CD4-positive, alpha-beta T cell treated with Interleukin-6 at 100 ng/mL for 8 hours (primary cell): Measurements from ENCODE around the gene SHC4.
"Not testable (repeated sequence)": the region's sequence is repeated elsewhere in the genome, so short reads cannot be mapped to it uniquely, and the experiment has no call there.

Experiments
- DNase-seq: peaks from one replicate; pipeline ENCODE4 v3.0.0-alpha.2; 2020; ENCODE audit warnings: mixed read lengths, low spot score

Gene SHC4

DNA sequence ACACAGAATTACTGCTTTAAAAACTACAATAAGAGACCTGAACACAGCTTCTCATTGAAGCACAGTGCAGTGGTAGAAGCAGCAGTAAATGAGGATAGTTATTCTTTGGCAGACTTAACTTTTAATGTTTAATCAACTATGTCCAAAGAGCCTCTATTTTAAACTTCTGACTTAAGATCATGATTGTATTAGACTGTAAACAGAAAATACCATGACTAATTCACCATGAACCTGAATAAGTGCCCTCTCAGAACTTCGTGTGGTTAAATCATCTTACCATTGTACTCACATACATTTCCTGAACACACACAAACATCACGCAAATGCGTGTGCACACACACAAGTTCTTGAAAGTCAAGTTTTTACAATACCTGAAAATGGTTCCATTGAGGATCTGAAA, 166.8 kb downstream of the SHC4 start:
- DNase-seq: peak; percentile 2

DNA sequence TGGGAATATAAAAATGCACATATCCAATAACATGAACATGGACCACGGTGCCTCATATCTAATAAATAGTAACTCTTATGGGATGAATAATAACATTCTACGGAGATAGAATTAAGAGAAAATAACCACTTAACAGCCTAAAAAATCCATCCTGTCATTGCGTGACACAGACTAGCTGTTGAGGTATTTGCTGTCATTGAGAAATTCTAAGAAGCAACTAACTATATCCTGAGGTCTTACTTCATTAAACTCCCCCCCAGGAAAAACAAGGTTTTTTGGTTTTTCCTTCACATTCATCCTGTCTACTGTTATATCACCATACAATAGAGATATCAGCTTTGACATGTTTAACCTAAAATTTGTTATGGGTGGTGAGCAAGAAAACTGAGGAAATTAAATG, 167.2 kb downstream of the SHC4 start:
- DNase-seq: no peak

DNA sequence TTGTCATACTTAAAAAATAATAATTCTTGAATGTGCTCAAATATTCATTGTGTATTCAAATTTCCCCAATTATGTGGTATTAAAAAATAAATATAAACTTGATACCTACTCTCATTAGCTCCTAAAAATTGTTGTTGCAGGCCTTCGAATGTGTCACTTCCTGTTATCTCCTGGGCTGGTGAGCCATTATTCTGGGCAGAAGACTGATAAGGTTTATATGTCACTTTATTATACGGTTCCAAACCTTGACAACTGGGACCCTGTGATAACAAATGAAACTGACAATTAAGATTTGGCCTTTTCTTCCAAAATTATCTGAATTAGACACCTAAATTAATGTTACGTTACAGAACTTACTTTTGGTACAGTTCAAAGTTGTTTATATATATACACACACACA, 167.8 kb downstream of the SHC4 start:
- DNase-seq: no peak

DNA sequence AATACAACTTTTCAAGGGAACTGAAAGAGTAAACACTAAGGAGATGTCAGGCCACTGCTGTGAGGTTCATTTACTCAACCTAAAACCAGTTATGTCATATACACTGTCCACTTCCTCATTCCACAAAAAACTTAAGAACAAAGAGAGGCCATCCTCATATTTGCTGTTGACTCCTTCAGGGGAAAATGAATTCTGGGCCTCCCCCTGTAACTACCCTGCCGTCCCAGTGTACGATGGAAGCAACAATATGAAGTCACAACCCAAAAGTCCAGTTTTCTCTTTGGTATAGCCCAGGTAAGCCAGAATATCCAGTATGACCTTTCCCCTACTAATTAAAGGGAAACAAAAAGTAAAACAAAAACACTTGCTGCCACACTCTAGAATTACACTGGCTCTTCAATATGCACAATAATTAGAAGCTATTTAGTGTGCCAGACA, 169.0 kb downstream of the SHC4 start:
- DNase-seq: no peak

DNA sequence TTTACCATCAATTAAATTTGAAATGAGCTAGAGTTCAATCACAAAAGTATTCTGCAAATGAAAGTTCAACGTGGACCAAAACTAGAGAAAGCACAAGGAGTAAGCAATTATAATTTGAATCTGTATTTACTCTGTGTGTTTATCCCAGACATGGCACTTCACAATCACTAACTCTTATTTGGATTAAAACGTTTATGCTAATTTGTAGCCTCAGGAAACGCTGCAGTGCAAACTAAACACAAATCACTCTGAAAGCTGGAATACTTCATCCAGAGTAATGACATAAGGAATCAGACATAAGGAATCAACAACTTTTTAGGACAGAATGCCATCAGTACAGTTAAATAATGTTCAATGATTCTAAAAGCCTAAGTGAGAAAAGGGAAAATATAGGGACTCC, 171.3 kb downstream of the SHC4 start:
- DNase-seq: no peak

DNA sequence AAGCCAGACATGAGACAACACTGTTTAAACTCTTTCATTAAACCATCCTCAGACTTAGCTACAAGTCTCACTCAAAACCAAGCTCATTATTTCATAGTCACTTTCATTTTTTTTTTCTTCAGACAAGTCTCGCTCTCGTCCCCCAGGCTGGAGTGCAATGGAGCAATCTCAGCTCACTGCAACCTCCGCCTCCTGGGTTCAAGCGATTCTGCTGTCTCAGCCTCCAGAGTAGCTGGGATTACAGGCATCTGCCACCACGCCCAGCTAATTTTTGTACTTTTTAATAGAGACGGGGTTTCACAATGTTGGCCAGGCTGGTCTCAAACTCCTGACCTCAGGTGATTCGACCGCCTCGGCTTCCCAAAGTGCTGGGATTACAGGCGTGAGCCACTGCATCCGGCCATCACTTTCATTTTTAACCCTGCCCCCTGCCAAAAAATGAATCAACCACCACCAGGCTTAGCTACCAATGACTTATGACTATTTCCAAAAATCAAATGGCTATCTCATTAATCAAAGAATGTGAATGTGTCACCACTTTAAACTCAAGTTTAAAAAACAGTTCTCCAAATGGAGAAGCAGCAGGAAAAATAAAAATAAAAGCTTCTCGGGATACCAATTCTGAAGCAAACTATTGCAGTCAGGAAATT, 173.1 kb downstream of the SHC4 start:
- not testable (repeated sequence) for DNase-seq

DNA sequence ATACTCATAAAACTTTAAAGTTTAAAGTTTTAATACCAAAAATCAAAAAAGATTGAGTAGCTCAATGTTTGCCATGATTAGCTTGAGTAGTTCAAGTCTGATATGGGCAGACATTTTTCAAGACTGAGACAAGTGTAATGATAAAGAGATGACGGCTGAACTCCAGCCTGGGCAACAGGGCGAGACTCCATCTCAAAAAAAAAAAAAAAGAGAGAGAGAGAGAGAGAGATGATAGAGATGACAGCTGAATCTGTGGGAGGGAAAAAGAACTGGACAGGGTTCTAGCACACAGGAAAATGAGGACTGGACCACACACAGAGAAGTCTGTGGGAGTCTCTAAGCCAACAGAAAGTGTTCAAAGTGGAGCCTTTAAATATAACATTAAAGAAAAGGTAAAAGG, 178.0 kb downstream of the SHC4 start:
- no peak for DNase-seq

DNA sequence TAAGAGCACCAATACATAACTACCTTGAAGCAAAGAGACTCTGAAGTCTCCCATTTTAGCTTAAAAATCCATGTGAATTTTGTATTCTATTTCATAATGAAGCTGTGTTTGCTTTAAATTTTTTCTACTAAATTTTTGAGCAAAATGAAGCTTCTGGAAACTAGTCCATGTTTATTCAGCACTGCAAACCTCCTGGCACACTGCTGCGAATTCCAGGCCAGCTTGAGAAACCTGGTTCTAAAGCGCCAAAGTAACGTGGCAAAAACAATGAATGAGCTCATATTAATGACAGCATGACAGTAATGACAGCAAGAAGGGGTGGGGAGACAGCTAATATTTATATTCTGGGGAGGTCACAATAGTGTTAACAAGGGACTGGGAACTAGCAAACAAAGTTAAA, 178.5 kb downstream of the SHC4 start:
- DNase-seq: no peak

DNA sequence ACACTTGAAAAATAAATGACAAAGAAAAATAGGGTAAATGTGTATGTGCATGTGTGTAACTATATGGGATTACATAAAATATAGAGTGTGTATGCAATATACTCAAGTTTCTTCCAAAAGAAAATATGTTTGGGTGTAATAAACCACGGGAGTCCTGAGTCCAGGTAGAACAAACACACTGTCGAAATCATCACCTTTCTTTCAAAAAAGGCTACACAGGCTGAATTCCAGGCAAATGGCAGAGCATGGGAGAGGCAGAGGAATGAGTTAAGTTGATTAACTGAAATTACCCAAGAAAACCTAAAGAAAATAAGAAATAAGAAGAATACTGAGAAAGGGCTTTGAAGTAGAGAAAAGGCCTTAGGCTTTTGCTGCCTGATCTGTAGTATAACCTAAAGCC, 179.0 kb downstream of the SHC4 start:
- no peak for DNase-seq

DNA sequence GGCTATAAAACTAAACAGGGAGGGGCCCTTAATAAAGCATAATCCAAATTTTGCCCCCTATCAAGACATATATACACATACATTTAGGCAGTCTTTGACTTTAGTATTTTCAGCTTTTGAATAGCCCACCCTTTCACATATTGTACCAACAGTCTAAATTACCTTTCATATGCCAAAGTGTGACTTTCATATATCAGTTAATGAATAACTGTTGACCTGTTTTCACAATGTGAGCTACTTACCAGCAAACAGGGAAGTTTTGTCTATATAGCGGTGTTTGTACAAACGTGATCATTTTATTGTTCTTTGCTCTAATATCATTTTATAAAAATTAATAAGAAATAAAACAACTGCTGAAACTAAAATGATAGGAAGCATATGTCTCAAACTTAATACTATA, 180.8 kb downstream of the SHC4 start:
- no peak for DNase-seq

DNA sequence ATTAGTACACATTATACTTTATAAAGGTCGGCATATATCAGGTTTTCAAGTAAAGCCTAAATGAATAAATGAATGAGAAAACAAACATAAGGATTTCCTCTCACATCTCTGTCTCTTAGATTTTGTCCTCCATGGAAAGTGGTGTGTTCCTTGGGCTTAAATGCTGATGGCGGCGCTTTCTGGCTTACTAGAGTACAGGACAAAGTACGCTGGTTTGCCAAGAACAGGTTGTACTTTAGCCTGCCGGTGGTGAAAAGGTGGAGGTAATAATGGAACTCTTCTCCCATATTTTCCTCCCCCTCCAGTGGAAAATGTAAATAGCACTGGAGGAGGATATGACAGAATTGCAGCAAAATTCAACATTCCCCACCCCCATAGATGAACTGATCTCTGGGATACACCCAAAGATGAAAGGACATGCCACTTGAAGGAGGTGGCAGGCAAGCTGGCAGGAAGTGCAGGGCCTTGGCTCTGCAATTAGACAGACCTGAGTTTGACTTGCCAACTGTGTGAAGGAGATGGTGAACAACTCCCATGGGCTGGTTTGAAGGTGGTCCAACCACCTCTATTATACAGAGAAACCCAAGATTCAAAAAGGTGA, 182.1 kb downstream of the SHC4 start:
- DNase-seq: no peak

DNA sequence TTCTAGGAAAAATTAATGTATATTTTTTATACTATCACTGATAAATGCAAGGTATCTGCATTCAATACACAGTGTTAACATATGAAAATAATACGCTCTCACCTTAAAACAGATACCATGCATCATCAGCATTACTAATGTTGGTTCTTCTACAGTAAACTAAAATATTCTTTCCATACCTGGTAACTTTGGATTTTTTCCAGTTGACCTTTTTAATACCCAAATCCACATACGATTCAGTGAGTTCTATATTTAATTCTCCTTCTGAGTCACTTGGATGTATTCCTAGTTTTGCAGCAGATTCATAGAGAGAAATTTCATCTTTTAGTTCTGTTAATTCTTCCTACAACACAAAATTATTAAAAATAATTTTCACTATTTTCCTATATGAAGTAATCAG, 182.7 kb downstream of the SHC4 start:
- DNase-seq: no peak

DNA sequence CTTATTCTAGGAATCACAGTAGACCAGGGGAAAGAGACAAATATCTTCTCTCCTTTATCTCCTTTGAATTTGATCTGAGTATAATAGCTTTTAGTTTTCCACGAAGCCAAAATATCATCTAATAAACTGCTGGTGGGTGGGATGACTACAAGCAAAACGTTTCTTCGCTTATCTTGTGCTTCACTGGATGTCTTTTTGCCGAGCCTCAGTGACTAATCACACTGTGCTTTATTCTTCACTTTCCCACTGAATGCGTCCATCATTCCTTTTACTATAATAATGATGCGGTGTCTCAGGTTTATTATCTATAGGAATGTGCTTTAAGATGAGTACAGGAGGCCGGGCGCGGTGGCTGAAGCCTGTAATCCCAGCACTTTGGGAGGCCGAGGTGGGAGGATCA, 185.4 kb downstream of the SHC4 start:
- DNase-seq: no peak

DNA sequence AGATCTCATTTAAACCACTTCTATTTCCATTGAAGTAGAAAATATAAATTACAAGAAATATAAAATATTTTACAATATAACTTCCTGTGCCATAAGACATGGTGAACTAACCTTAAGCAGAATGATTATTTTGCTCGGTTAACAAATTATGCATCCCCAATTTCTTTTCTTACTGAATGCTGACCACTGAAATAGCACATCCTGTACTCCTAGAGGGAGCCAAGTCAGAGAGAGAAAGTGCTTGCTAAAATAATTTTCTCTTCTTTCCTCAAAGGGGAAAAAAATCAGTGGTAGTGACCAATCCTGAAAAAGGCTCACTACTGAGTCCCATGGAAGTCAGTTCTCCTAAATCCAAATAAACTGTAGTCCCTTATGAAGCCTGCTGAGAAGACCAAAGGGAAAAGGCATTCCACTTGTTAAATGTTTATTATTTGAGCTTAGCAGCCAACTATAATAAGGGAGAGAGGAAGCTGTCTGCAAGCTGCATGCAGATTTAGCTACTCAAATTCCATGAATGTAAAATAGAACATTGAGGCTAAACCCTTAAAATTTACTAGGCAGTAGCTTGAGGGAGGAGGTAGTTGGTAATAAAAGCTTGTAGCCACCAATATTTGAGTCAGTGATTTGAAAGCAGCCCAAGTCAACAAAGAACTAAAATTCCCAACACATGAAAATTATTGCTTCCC, 185.9 kb downstream of the SHC4 start:
- no peak for DNase-seq

DNA sequence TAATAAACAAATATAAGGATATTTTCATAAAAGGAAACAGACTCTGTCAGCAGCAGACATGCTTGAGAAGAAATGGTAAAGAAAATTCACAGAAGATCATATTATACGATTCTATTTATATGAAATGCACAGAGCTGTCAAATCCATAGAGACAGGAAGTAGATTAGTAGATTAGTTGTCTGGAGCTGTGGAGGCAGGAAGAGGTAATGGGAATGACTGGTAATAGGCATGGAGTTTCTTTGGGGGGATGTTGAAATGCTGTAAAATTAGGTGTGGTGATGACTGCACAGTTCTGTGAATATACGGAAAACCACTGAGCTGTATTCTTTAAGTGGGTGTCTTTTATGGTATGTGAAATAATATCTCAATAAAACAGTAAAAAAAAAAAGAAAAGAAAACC, 188.2 kb downstream of the SHC4 start:
- no peak for DNase-seq

DNA sequence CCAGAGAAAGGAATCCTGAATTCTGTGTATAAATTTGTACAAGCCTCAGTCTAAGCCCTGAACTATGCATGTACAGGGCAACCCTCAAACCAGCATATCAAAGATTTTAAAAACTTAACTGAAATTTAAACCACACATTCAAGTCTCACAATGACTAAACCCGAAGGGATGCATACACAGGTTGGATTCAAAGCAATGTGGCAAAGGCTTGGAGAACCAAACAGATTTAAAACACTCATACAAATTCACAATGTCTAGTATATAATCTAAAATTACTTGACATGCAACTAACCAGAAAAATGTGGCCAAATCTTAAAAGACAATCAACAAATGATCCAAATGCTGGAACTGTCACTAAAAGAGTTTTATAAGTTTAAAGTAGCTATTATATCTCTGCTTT, 189.2 kb downstream of the SHC4 start:
- no peak for DNase-seq
